Measurements from ENCODE around the gene ALDH1L2. TPM values are rescaled to one million over a fixed set of nuclear protein-coding genes. Genes with fewer than 3 reads are reported as not detected.

The ALDH1L2 gene
- total RNA-seq, 1 donor from 2014 or later = 1.4 TPM

- no peak overlapping the region for H3K4me3 Mint-ChIP-seq (ENCODE audit: unreplicated experiment)
- H3K27me3 Mint-ChIP-seq (ENCODE audit: unreplicated experiment) = no peaks in the 10 kb centered on the region
- H3K9me3 Mint-ChIP-seq (ENCODE audit: unreplicated experiment) = no peaks in the 10 kb centered on the region
- H3K36me3 Mint-ChIP-seq (ENCODE audit: low read depth, unreplicated experiment) = no peaks in the 10 kb centered on the region
- no peaks in the 10 kb centered on the region for H3K4me1 Mint-ChIP-seq (ENCODE audit: unreplicated experiment)
- no peak overlapping the region for H3K27ac Mint-ChIP-seq (ENCODE audit: unreplicated experiment)
- DNase-seq (ENCODE audit: low spot score) = no peak
- TF ChIP-seq CTCF (IDR thresholded peaks at IDR 0.05; ENCODE audit: unreplicated experiment) = no peak
These were observed 35.9 kb downstream of the ALDH1L2 start for GRCh38 chr12:105048315-105048714.

GRCh38 chr12:105047308-105047707 is 37.0 kb downstream of the ALDH1L2 start:
- TF ChIP-seq CTCF (IDR thresholded peaks at IDR 0.05; ENCODE audit: unreplicated experiment) = no peak
- no peaks in the 10 kb centered on the region for H3K9me3 Mint-ChIP-seq (ENCODE audit: unreplicated experiment)
- H3K27ac Mint-ChIP-seq (ENCODE audit: unreplicated experiment) = no peak overlapping the region
- no peaks in the 10 kb centered on the region for H3K36me3 Mint-ChIP-seq (ENCODE audit: low read depth, unreplicated experiment)
- no peak for DNase-seq (ENCODE audit: low spot score)
- H3K27me3 Mint-ChIP-seq (ENCODE audit: unreplicated experiment) = no peaks in the 10 kb centered on the region
- H3K4me3 Mint-ChIP-seq (ENCODE audit: unreplicated experiment) = no peak overlapping the region
- H3K4me1 Mint-ChIP-seq (ENCODE audit: unreplicated experiment) = no peaks in the 10 kb centered on the region

GRCh38 chr12:105041186-105041585 is 43.1 kb downstream of the ALDH1L2 start:
- no peaks in the 10 kb centered on the region for H3K4me1 Mint-ChIP-seq (ENCODE audit: unreplicated experiment)
- no peaks in the 10 kb centered on the region for H3K9me3 Mint-ChIP-seq (ENCODE audit: unreplicated experiment)
- no peaks in the 10 kb centered on the region for H3K27me3 Mint-ChIP-seq (ENCODE audit: unreplicated experiment)
- H3K36me3 Mint-ChIP-seq (ENCODE audit: low read depth, unreplicated experiment) = no peaks in the 10 kb centered on the region
- no peak for TF ChIP-seq CTCF (IDR thresholded peaks at IDR 0.05; ENCODE audit: unreplicated experiment)
- no peak overlapping the region for H3K4me3 Mint-ChIP-seq (ENCODE audit: unreplicated experiment)
- DNase-seq (ENCODE audit: low spot score) = no peak
- no peak overlapping the region for H3K27ac Mint-ChIP-seq (ENCODE audit: unreplicated experiment)

GRCh38 chr12:105040476-105040875 is 43.8 kb downstream of the ALDH1L2 start:
- no peak overlapping the region for H3K27ac Mint-ChIP-seq (ENCODE audit: unreplicated experiment)
- no peak for DNase-seq (ENCODE audit: low spot score)
- no peaks in the 10 kb centered on the region for H3K27me3 Mint-ChIP-seq (ENCODE audit: unreplicated experiment)
- H3K4me3 Mint-ChIP-seq (ENCODE audit: unreplicated experiment) = no peak overlapping the region
- H3K4me1 Mint-ChIP-seq (ENCODE audit: unreplicated experiment) = no peaks in the 10 kb centered on the region
- H3K9me3 Mint-ChIP-seq (ENCODE audit: unreplicated experiment) = no peaks in the 10 kb centered on the region
- H3K36me3 Mint-ChIP-seq (ENCODE audit: low read depth, unreplicated experiment) = no peaks in the 10 kb centered on the region
- TF ChIP-seq CTCF (IDR thresholded peaks at IDR 0.05; ENCODE audit: unreplicated experiment) = no peak

GRCh38 chr12:105036937-105037649 is 47.2 kb downstream of the ALDH1L2 start:
- H3K9me3 Mint-ChIP-seq (ENCODE audit: unreplicated experiment) = no peaks in the 10 kb centered on the region
- no peaks in the 10 kb centered on the region for H3K27me3 Mint-ChIP-seq (ENCODE audit: unreplicated experiment)
- no peak for DNase-seq (ENCODE audit: low spot score)
- TF ChIP-seq CTCF (IDR thresholded peaks at IDR 0.05; ENCODE audit: unreplicated experiment) = no peak
- H3K27ac Mint-ChIP-seq (ENCODE audit: unreplicated experiment) = no peak overlapping the region
- H3K4me3 Mint-ChIP-seq (ENCODE audit: unreplicated experiment) = no peak overlapping the region
- H3K36me3 Mint-ChIP-seq (ENCODE audit: low read depth, unreplicated experiment) = no peaks in the 10 kb centered on the region
- H3K4me1 Mint-ChIP-seq (ENCODE audit: unreplicated experiment) = no peaks in the 10 kb centered on the region
